ENCODE measurements around the gene PUS10.

DNA sequence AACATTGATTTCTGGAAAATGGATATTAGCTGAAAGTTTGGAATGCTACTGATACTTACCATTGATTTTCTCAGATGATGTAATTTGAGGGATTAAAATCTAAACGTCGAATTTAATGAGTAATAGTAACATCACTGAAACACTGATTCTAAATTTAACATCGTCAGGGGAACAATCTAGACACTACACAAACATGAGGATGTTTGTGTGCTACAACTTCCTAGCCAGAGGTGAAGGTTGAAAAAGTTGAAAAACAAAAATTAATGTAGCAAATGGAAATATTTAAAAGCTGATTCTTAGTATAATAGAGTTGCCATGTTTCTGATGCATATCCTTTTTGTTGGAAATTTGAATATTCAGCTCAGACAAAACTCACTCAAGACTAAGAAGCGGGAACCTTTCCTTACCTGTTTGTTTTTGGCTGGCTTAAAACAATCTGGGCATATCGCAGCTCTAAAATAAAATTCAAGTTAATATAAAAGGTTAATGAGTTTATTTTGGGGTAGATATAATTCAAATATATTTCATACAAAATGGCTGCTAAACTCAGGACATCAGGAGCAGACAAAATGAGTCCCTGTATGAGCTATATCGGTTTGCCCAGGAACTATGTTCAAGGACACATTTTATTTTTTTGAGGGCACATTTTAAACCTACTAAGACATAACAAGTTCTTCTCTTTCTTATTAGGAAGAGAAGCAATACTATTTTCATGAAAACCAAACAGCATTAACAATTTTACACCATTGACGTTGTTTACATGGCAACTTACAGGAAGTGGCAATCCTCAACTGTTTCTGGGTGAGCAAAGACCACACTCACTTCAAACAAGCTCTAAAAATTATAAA, 53.2 kb downstream of the PUS10 start:
- TF ChIP-seq, protein P1, sequence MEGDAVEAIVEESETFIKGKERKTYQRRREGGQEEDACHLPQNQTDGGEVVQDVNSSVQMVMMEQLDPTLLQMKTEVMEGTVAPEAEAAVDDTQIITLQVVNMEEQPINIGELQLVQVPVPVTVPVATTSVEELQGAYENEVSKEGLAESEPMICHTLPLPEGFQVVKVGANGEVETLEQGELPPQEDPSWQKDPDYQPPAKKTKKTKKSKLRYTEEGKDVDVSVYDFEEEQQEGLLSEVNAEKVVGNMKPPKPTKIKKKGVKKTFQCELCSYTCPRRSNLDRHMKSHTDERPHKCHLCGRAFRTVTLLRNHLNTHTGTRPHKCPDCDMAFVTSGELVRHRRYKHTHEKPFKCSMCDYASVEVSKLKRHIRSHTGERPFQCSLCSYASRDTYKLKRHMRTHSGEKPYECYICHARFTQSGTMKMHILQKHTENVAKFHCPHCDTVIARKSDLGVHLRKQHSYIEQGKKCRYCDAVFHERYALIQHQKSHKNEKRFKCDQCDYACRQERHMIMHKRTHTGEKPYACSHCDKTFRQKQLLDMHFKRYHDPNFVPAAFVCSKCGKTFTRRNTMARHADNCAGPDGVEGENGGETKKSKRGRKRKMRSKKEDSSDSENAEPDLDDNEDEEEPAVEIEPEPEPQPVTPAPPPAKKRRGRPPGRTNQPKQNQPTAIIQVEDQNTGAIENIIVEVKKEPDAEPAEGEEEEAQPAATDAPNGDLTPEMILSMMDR (IDR thresholded peaks at IDR 0.05): no peak
- no peak for TF ChIP-seq POLR2A (IDR thresholded peaks at IDR 0.05)

All from Peyer's patch (tissue), 4 donors.